Neural progenitor cell (in vitro differentiated cells): ENCODE measurements around the gene TMEM53.

Experiments
- EZH2 ChIP-seq: fragments of 200-600 bp; sonication (generic); IDR thresholded peaks from 2 replicates; pipeline ENCODE4 v1.6.1; 2017; ENCODE audit warnings: antibody characterized with exemption, mild to moderate bottlenecking, moderate library complexity
- TF ChIP-seq, protein P1 (sequence below): fragments of 200-600 bp; sonication (generic); IDR thresholded peaks from 2 replicates; pipeline ENCODE4 v1.5.1; 2017; ENCODE audit warnings: antibody characterized with exemption, mild to moderate bottlenecking

DNA sequence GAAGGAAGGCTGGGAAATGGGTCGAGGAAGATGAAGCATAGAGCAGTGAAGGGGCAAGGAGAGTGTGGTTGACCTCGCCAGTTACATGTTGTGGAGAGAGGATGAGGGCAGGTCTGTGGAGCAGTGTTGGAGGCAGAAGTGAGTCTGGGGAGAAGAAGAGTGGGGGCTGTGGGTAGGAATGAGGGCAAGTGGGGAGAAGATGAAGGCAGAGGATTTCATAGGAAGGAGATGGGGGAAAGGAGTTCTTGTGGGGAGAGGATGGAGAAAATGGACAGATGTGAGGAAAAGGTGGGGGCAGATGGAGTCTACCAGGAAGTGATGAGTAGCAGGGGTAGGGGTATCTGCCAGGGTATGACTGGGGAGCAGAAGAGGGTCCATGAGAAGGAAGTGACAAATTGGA is 3.8 kb upstream of the TMEM53 start:
- TF ChIP-seq, protein P1, sequence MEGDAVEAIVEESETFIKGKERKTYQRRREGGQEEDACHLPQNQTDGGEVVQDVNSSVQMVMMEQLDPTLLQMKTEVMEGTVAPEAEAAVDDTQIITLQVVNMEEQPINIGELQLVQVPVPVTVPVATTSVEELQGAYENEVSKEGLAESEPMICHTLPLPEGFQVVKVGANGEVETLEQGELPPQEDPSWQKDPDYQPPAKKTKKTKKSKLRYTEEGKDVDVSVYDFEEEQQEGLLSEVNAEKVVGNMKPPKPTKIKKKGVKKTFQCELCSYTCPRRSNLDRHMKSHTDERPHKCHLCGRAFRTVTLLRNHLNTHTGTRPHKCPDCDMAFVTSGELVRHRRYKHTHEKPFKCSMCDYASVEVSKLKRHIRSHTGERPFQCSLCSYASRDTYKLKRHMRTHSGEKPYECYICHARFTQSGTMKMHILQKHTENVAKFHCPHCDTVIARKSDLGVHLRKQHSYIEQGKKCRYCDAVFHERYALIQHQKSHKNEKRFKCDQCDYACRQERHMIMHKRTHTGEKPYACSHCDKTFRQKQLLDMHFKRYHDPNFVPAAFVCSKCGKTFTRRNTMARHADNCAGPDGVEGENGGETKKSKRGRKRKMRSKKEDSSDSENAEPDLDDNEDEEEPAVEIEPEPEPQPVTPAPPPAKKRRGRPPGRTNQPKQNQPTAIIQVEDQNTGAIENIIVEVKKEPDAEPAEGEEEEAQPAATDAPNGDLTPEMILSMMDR: no peak
- no peak for TF ChIP-seq EZH2
